HG03575 (cell line): ENCODE results near the gene FLCN.

Source experiments
- ATAC-seq: cut with Tn5 transposase; IDR thresholded peaks from one replicate; pipeline ENCODE4 v1.9.1; 2021; ENCODE audit not compliant: unreplicated experiment, insufficient number of reproducible peaks, low FRiP score; ENCODE audit errors: extremely low read depth

Gene FLCN

GRCh38 chr17:17216776-17217175 is 20.2 kb downstream of the FLCN start:
- ATAC-seq: no peak

- ATAC-seq: no peak
These were observed 20.7 kb downstream of the FLCN start for GRCh38 chr17:17216236-17216635.

GRCh38 chr17:17215575-17215974 is 21.4 kb downstream of the FLCN start:
- ATAC-seq: no peak

- no peak for ATAC-seq
These were observed 22.1 kb downstream of the FLCN start for GRCh38 chr17:17214646-17215436.

GRCh38 chr17:17213775-17214174 is 23.2 kb downstream of the FLCN start:
- ATAC-seq: no peak

- no peak for ATAC-seq
These were observed 29.0 kb downstream of the FLCN start for GRCh38 chr17:17207998-17208397.

GRCh38 chr17:17206913-17207335 is 30.0 kb downstream of the FLCN start:
- ATAC-seq: no peak

- no peak for ATAC-seq
These were observed 30.6 kb downstream of the FLCN start, which contains the start of gene PLD6 for GRCh38 chr17:17206124-17206912. Gene PLD6 (minus strand): TSS chr17:17206333. CDS start chr17:17206286, 47 bp downstream.

- ATAC-seq: no peak
These were observed 31.4 kb downstream of the FLCN start for GRCh38 chr17:17205368-17206123.

- ATAC-seq: no peak
These were observed 32.2 kb downstream of the FLCN start for GRCh38 chr17:17204635-17205231.

GRCh38 chr17:17204041-17204591 is 32.9 kb downstream of the FLCN start:
- no peak for ATAC-seq

GRCh38 chr17:17203173-17203730 is 33.7 kb downstream of the FLCN start:
- ATAC-seq: no peak

- no peak for ATAC-seq
These were observed 35.1 kb downstream of the FLCN start for GRCh38 chr17:17201907-17202306.

GRCh38 chr17:17201271-17201670 is 35.7 kb downstream of the FLCN start:
- ATAC-seq: no peak

GRCh38 chr17:17200831-17201230 is 36.1 kb downstream of the FLCN start:
- no peak for ATAC-seq

GRCh38 chr17:17200311-17200710 is 36.7 kb downstream of the FLCN start:
- no peak for ATAC-seq

GRCh38 chr17:17198281-17198680 is 38.7 kb downstream of the FLCN start:
- no peak for ATAC-seq

- ATAC-seq: no peak
These were observed 40.2 kb downstream of the FLCN start for GRCh38 chr17:17196776-17197175.
